Non-pigmented ciliary epithelial cell (primary cell): ENCODE measurements around the gene B3GALT5.

Experiments used
- DNase-seq: peaks from one replicate; pipeline ENCODE4 v3.0.0-alpha.2; 2010; ENCODE audit warnings: low read depth

Gene B3GALT5

DNA sequence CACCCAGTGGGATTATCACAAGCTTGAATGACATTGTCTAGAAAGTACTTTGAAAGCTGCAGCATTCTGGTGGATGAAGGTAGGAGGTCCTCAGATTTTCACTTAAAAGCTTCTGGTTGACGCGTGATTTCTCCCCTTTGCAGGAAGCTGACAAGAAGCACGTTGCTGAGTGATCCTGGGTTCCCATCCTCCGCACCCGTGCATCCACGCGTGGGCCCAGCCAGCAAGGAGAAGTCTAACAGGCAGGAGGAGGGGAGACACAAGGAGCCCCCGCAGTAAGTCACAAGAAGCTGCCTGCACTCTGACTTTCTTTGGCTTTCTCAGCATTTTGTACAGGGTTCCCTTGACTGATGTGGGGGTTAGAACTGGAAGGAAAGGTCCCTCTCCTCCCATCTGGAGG is 7.8 kb upstream of the B3GALT5 start:
- no peak for DNase-seq

DNA sequence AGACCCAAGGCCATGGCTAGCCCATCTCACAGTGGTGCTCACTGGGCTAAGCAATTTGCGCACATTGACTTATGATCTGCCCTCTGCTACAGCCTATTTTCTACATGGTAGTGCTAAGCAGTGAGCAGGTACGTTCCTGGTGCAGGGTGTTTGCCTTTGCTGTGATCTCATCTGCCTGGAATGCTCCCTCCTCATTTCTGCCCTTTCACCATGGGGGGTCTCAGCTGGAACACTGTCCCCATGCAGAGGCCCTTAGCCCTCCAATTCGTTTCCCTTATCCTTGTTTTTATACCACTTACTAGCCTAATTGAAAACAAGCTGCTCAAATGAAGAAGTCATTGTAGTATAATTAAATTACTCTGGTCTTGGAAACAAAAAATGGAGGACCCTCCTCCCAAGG is 2.0 kb upstream of the B3GALT5 start:
- DNase-seq: no peak

DNA sequence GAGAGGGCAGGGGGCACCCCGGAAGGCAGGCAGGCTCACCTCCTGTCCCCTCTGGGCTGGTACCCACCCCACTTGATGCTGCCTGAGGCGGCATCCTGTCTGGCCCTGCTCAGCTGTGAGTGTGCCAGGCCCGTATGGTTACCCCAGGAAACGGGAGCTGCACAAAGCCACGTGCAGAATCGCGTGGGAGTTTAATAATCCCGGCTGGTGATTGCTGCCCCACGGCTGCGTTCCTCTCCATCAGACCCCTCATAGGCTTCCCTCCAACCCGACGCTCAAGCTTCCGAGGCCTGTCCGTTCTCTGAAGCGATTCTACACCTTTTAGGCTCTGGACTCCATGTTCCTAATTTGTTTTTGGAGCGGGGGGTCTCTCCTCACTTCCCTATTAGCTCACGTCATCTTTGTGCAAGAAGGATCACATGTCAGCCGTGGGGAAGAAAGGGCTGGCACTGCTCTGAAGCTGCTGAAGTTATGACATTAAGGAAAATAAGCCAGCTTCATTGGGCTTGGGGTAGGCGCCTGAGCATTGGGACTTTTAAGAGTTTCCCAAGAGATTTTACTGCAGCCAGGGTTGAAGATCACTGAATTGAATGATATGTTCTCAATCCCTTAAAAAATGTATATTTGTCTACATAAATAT is 1.1 kb upstream of the B3GALT5 start:
- no peak for DNase-seq

DNA sequence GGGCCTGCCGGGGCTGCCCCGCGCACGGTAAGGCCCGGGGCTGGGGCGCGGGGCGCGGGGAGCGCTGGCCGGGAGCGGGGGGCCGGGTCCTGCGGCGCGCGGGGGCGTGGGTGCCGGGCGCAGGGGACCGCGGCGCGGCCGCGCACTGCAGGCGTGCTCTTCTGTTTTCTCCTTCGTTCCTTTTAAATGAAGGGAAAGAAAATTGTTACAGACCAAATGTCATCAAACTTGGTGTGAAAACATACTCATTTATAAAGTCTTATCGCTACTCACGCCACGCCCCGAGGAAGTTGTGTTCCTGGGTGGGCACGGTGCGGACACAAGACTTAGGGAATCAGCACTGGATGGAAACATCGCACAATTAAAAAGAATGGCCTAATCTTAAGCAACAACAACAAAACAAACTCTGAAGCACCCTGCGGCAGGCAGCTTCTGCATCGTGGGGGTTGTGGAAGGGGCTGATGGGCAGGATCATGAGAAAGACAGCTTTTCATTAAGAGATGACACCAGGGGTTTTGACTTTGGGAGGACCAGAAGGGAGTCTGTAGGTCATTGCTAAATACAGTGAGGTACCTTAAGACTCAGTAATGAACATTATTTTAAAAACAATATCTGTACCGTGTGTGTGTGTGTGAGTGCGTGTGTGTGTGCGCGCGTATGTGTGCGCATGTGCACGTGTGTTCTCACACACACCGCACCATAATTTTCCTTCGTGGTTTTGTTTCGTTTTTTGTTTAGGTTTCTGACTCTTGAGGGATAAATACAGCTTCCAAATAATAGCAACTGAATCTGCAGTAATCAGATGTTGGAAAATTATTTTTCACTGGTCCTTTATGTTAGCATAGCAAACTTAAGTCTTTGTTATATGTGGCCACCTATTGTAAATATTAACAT is 548 bp downstream of the B3GALT5 start:
- no peak for DNase-seq

DNA sequence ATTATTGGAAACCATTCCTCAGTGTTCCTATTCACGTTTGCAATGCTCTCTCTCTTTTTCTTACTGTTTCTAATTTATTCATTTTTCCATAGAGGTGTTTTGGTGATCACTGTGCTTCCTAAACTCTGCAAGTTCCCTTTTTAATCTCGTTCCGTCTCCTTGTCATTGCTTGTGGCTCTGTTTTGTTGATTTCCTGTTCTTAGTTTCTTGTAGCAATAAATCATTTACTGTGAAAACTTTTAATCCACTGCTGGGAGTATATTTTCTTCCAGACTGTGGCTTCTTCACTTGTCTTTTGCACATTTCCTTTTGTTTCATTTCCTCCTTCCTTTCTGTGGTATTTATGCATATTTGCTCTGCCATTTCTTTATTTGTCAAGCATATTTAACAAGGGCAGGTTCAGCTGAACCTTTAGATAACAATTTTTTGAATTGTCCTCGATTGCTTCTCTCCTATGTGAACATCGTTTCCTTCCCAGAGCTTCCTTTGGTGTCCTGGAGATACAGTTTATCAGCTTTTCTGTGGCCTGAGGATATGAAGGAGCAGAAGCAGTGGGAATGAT is 3.6 kb downstream of the B3GALT5 start:
- no peak for DNase-seq

DNA sequence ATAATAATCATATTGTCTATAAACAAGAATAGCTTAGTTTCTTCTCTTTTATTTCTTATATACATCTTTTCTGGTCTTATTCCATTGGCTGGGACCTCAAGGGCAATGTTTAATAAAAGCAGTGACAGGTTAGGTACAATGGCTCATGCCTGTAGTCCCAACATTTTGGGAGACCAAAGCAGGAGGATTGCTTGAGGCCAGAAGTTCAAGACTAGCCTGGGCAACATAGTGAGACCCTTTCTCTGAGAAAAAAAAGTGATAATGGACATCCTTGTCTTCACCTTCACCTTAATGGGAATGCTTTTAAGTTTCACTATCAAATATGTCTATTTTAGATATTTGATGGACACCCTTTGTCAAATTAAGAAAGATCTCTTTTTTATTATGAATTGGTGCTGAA is 8.1 kb downstream of the B3GALT5 start:
- no peak for DNase-seq

DNA sequence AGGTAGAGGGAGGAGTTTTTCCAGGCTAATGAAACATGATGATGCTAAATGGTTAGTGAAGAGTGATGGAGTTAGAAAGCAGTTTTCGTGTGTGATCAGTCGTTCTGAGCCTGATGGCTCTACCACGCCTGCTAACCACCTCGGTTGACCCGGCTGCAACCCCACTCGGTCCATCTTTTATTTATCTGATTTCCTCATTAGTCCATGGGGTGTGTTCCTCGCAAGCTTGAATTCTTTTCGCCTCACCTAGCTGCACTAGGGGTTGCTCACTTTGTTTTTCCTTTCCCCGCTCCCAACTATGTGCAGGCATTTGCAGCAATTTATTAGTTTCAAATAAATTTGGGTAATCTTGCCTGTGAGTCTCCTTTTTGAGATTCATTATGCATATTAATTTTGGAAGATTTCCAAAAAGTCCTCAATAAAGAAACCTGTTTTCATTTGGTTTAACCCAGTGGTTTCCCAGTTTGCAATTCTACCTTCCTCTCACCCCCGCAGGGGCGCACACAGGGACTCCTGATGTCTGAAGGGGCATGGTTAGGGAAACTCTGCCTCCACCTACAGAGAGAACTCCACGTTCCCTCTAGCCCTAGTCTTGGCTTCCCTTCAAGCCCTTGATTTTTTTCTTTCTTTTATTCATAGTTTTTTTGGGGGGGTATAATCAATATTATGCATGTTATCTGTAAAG is 12.6 kb downstream of the B3GALT5 start:
- DNase-seq: no peak

DNA sequence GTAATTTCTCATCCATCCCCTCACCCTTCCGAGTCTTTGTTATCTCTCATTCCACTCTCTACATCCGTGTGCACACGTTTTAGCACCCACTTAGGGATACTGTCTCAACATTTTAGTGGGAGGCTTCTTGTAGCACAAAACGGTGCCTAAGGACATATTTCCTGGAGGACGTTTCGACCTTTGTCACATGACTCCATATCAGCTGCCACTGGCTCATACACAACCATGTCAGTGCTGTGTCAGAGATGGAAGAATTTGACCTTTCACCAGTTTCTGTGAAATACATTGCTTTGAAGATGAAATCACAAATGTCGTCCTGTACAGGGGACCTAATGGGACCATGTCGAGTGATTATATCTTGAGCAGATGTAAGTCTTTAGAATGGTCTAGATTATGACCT is 15.6 kb downstream of the B3GALT5 start:
- no peak for DNase-seq

DNA sequence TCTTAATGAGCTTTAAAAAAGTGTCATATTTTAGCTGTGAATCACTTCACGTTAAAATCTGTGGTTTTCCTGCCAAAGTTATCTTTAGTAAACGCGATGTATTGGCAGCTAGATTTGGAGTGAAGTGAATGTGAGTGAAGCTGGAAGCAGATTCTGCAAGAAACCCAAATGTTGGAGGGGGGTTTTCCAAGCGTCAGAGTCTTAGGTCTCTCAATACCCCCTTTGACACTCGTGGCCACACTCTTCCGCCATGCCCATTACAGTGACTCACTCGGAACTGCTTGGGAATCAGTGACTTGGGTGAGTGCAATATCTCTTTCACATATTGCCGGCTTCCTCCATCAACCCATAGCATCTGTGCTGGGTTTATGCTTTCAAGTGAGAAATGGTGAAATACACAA is 17.5 kb downstream of the B3GALT5 start:
- DNase-seq: peak; percentile 24

DNA sequence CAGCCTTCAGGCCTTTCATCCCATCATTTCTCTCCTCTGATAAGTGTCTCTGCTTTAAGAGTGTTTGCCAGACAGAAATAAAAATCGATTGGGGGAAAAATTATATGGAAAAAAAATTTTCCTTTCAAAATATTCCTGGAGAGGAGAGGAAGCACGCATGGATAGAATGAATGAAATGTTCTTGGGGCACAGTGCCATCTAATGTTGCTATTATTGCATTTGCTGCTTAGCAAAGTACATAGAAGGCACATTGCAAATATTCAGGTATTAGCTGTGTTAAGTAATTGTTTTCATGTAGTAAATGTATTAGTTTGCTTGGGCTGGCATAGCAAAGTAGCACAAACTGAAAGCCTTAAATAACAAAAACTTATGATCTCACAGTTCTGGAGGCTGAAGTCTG is 18.1 kb downstream of the B3GALT5 start:
- DNase-seq: no peak

DNA sequence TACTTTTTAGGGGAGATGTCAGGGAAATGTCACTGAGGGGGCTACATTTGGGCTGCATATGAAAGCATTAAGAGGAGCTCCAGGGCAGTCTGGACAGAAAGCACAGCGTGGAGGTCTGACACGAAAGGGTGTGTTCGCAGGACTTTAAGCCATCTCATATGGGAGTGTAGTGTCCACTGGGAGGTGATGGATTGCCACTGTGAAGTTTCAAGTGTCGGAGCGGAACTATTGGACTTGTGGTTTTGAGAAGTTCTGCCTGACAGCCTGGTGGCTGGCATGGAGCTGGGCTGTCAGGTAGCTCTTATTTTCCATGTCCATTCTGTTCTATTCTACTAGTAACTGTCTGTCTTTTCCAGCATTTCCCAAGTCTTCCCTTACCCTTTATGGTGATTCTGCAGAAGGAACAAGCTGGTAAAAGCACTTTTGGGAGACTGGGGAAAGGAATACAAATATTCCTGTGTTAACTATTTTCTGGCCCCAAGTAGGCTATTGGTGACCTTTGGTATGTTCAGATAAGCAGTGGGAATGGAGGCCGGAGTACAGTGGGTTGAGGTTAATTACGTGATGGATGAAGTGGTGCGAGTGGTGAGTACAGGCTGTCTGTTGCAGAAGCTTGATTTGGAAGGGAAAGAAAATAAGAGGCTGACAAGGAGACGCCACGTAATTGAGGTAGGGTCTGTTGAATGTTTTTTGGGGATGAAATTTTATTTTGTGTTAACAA is 19.3 kb downstream of the B3GALT5 start:
- DNase-seq: no peak

DNA sequence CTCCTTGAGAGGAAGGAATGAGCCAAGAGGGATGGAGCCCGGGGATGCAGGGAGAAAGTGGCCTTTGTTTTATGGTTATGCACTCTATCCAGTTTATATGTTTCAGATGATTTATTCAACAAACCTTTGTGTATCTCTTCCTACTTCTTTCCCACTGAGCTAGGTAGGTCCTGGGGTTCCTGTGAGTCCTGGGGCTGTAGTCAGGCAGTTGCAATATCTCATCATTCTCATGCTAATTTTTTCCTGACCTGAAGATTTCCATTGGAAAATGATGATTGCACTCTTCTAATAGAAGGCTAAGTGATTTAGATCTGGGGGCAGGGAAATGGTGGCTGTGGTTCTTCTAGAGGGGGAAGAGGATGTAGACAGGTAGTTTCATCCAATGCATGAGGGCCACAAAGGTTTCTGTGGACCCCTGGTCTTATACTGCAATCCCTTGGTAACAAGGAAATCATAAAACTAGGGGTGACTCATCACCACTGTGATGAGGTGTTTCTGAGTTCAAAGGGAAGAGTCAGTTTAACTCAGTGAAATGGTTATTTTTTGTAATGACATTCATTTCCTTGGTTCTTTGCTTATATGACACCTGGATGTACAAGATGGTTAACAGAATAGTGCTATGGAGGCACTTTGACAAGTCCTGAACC is 20.2 kb downstream of the B3GALT5 start:
- DNase-seq: peak; percentile 45

DNA sequence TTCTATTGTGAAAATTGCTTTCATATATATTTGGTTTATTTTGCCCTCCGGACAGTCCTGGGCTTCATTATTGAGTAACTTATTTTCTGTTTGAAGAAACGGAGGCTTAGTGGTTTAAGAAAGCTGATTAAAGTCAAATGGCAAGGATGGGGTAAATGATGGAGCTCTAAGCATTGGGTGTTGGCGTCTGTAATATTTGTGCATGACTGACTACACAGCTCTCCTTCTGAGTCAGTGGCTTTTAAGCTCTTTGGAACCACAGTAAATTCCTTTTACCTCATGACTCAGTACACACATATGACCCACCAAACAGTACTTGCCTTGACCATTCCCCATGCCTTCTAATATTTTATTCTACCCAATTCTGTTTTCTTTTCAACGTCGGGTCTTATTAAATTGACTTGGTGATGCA is 21.0 kb downstream of the B3GALT5 start:
- peak; percentile 95 for DNase-seq

DNA sequence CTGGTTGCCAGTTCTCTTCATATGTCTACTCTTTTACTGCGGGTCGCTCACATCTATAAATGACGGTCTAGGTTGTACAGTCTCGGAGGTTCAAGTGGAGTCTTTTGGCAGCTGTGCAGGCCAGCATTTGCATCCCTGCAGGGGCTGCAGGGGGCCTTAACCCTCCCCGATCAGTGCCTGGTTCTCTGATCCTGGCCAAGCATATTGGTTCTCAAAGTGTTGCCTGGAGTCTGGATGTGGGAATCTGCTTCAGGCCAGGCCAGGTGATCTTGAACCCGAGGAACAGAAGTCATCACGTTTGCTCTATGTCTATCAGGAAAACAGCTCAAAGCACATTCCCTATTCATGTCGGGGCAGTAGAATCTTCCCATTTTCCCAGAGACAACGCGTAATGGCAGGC is 21.8 kb downstream of the B3GALT5 start:
- DNase-seq: no peak

DNA sequence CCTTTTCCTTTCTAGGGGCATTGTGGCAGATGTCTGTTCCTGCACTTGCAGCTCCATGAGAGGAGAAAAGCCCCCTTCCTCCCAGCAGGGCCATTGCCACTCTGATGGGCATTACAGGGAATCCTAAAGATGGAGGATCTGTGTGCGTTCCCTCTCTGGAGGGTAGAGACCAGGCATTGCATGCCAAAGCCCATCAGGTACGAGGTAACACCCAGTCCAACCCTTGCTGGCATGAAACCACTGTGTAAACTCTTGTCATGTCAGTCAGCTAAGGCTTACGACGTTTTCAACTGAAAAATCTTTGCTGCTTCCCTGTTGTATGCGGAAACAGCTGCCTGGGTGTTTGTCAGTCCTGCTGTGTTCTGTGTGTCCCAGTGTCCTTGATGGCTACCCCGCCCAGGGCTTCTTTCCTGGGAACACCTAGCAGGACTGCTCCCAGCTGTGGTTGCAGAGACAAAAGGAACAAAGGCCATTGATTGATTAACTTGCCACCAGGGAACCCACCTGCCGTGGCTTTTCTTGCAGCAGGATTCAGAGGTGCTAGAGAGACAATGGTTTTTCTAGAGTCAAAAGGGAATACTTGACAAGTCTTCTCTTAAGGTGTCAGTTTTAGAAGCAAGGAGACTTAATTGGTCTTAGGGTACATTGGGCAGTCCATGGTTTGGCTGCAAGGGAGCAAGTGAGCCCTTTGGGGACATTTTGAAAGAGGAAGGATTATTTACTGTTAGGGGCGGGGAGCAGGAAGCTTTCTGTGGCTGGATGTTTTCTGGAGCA is 24.6 kb downstream of the B3GALT5 start:
- no peak for DNase-seq

DNA sequence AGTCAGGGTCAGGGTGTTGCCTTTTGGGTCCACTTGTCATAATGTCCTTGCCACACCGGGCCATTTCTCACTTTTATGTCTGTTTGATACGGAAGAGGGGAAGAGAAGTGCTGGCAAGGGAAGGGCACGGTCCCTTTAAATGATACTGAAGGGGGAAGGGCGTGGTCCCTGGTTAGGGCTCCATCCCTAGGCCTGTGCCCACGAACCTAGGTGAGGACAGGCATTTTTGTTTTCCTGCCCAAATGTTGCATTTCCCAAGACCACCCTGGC is 25.2 kb downstream of the B3GALT5 start:
- DNase-seq: no peak

DNA sequence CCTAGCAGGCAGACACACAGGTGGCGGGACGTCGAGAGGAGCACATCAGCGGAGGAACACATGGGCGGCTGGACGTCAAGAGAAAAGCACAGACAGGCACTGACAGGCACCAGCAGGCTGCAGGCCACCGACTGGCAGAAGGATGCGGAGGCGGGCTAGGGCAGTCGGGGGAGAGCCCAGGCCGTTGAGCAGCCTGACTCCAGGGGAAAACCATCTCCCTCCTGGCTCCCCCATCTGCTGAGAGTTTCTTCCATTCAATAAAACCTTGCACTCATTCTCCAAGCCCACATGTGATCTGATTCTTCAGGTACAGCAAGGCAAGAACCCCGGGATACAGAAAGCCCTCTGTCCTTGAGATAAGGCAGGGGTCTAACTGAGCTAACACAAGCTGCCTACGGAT is 25.5 kb downstream of the B3GALT5 start:
- no peak for DNase-seq

DNA sequence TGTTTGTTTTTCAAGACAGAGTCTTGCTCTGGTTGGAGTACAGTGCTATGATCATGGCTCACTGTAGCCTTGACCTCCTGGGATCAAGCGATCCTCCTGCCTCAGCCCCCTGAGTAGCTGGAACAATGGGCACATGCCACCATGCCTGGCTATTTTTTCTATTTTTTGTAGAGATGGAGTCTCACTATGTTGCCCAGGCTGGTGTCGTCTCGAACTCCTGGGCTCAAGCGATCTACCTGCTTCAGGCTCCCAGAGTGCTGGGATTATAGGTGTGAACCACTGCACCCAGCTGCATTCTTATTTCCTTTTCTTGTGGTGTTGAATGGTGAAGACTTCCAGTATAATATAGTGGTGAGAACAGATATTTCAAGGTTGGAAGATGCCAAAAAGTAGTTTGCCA is 28.0 kb downstream of the B3GALT5 start:
- no peak for DNase-seq

DNA sequence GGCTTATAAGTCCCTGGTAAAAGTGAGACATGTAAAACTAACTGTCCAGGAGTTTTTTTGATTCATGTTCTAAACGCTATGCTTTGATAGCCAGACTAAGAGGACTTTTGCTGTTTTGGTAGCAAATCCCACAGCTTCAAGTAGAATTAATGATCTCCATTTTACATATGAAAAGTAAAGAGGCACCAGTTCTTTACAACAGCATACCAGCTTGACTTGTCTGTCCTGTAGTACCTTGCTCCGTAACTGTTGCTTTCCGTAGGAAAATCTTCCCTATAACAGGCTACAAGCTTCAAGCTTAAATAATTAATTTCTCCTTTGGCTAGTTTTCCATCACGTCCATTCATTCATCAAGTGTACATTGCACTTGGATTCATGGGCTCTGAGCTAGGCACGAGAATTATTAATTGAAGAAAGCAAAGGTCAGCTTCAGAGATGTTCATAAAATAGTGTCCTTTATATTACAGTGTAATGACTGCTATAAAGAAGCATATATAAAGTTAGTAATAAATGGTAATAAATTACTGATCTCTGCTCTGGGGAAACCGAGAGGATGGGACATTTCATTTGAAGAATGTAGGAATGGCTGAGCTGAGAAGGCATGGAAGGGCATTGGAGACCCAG is 29.2 kb downstream of the B3GALT5 start:
- DNase-seq: no peak

DNA sequence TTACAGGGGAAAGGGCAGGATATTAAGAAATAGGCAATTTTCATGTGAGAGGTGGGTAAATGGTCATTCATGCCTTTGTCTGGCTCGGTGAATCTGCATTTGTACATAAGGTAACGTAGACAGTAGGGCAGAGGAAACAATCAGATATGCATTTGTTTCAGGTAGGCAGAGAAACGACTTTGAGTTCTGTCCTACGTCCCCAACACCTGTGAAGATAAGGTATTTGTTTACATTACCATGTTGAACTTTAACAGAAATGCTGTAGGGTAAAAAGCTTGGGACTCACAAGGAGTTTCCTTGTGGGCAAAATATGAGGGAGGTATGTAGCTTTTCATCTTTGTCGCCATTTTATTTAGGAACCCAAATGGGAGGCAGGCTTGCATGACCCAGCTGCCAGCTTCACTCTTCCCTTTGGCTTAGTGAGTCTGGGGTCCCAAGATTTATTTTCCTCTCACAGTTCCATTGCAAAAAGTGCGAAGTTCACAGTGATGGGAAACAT is 31.4 kb downstream of the B3GALT5 start:
- no peak for DNase-seq
